Body of pancreas (tissue), 4 donors: ENCODE measurements around the gene MYO18B. TPM values are rescaled to one million over a fixed set of nuclear protein-coding genes. Genes with fewer than 3 reads are reported as not detected.

Source experiments
- ATAC-seq: fragments of 150-250 bp; one replicate; pipeline ENCODE4 v1.9.1; 2016
- DNase-seq, 4 donors: peaks; one replicate each; pipeline ENCODE4 v3.0.0-alpha.2; 2019
- H3K27ac ChIP-seq, 4 donors: fragments of 200-600 bp; sonication (generic); 1 replicate in 3 of 4; 2 replicates in 1 of 4; pipeline versions ENCODE4 v1.5.1 to v1.6.1; 2016 to 2019; ENCODE audit warnings: mild to moderate bottlenecking in 1 of 4, mixed read lengths in 1 of 4, moderate library complexity in 1 of 4
- H3K27me3 ChIP-seq, 2 donors: fragments of 200-600 bp; sonication (generic); one replicate each; pipeline ENCODE4 v1.6.0; 2016; ENCODE audit warnings: mild to moderate bottlenecking in 1 of 2
- H3K36me3 ChIP-seq, 2 donors: fragments of 200-600 bp; sonication (generic); replicated peaks in 1 of 2; 2 replicates each; pipeline ENCODE4 v1.5.1; 2016; ENCODE audit warnings: low read depth in 2 of 2; ENCODE audit not compliant: insufficient read depth in 1 of 2
- H3K4me1 ChIP-seq: fragments of 200-600 bp; sonication (generic); one replicate; pipeline ENCODE4 v1.6.0; 2016
- H3K4me3 ChIP-seq, 2 donors: fragments of 200-600 bp; sonication (generic); 1 replicate in 1 of 2; 2 replicates in 1 of 2; pipeline ENCODE4 v1.5.1; 2016 to 2019
- H3K9me3 ChIP-seq, 3 donors: fragments of 200-600 bp; sonication (generic); 1 replicate in 2 of 3; 2 replicates in 1 of 3; pipeline ENCODE4 v1.5.1; 2016
- CTCF ChIP-seq, 7 experiments: fragments of 450-650 bp in 4 of 7; fragments of 200-600 bp in 3 of 7; sonication (generic) in 3 of 7; IDR thresholded peaks; one replicate each; pipeline ENCODE4 v1.5.1; 2016 to 2019; ENCODE audit warnings: antibody characterized with exemption in 7 of 7
- POLR2A ChIP-seq, 3 donors: fragments of 450-650 bp; IDR thresholded peaks; one replicate each; pipeline ENCODE4 v1.6.1; 2016; ENCODE audit warnings: antibody characterized with exemption in 3 of 3, mild to moderate bottlenecking in 2 of 3
- WGBS, 2 donors: methylation state at CpG; one replicate each; pipeline ENCODE4 v1.1.5; 2017; 5-methylcytosine and 5-hydroxymethylcytosine counted together
- intact Hi-C: fragments of 100-400 bp; cut with DNase I; formaldehyde crosslinking; loops from one replicate; pipeline ENCODE4 v1.15.1; 2023
- total RNA-seq, 2 donors: library from RNA; depleted of rRNA; stranded (reverse); fragments of >200 nt; gene quantifications; one replicate each; pipeline ENCODE4 v1.1.0, GENCODE V29; 2016

The MYO18B gene
- total RNA-seq, 2 donors from 2014 or later: 1.3 TPM; not detected in 1

GRCh38 chr22:25748704-25749103, 6.7 kb downstream of the MYO18B start:
- TF ChIP-seq POLR2A (IDR thresholded peaks at IDR 0.05) (no peak), CTCF (IDR thresholded peaks at IDR 0.05) (no peak)
- H3K36me3 ChIP-seq: no peaks in the 10 kb centered on the region
- no peaks in the 10 kb centered on the region for H3K9me3 ChIP-seq
- 34 to 42% methylated on average over 2 of the region's 2 CpGs for WGBS, 2 donors
- no peaks in the 10 kb centered on the region for H3K4me1 ChIP-seq
- intact Hi-C loops: no loop called here
- ATAC-seq (no peak), DNase-seq (no peak)
- H3K27ac ChIP-seq: no peak overlapping the region
- H3K4me3 ChIP-seq: no peak overlapping the region
- no peaks in the 10 kb centered on the region for H3K27me3 ChIP-seq

GRCh38 chr22:25749420-25750169, 7.6 kb downstream of the MYO18B start:
- Histone ChIP-seq H3K36me3 (no peaks in the 10 kb centered on the region), H3K27ac (no peak overlapping the region), H3K9me3 (no peaks in the 10 kb centered on the region), H3K27me3 (no peaks in the 10 kb centered on the region), H3K4me1 (no peaks in the 10 kb centered on the region), H3K4me3 (no peak overlapping the region)
- DNase-seq: no peak
- 55 to 68% methylated on average over 10 of the region's 10 CpGs for whole genome bisulfite sequencing, 2 donors
- intact Hi-C loops: no loop called here
- no peak for ATAC-seq
- no peak for TF ChIP-seq POLR2A (IDR thresholded peaks at IDR 0.05)
- no peak for TF ChIP-seq CTCF (IDR thresholded peaks at IDR 0.05)

- Histone ChIP-seq H3K4me3 (no peak overlapping the region), H3K4me1 (no peaks in the 10 kb centered on the region), H3K36me3 (no peaks in the 10 kb centered on the region), H3K27ac (no peak overlapping the region), H3K9me3 (no peaks in the 10 kb centered on the region), H3K27me3 (no peaks in the 10 kb centered on the region)
- DNase-seq (no peak), ATAC-seq (no peak)
- no peak for TF ChIP-seq CTCF (IDR thresholded peaks at IDR 0.05)
- no peak for TF ChIP-seq POLR2A (IDR thresholded peaks at IDR 0.05)
- intact Hi-C loops: no loop called here
- 41 to 47% methylated on average over 6 of the region's 6 CpGs for WGBS, 2 donors
These were observed 8.7 kb downstream of the MYO18B start for GRCh38 chr22:25750569-25751173.

GRCh38 chr22:25751174-25751581, 9.2 kb downstream of the MYO18B start:
- H3K9me3 ChIP-seq: no peaks in the 10 kb centered on the region
- no peaks in the 10 kb centered on the region for H3K36me3 ChIP-seq
- TF ChIP-seq CTCF (IDR thresholded peaks at IDR 0.05) (no peak), POLR2A (IDR thresholded peaks at IDR 0.05) (no peak)
- intact Hi-C loops: no loop called here
- no peaks in the 10 kb centered on the region for H3K4me1 ChIP-seq
- 20 to 30% methylated on average over 4 of the region's 4 CpGs for WGBS, 2 donors
- H3K27me3 ChIP-seq: no peaks in the 10 kb centered on the region
- DNase-seq (no peak), ATAC-seq (no peak)
- no peak overlapping the region for H3K27ac ChIP-seq
- no peak overlapping the region for H3K4me3 ChIP-seq
